ENCODE results near the gene PTPN18.

Gene PTPN18

GRCh38 chr2:130368786-130369185 is 12.9 kb downstream of the PTPN18 start:
- no peak for DNase-seq

- no peak for DNase-seq
These were observed 13.6 kb downstream of the PTPN18 start for GRCh38 chr2:130369311-130369964.

GRCh38 chr2:130369965-130370341 is 14.1 kb downstream of the PTPN18 start:
- no peak for DNase-seq

GRCh38 chr2:130370490-130370889 is 14.6 kb downstream of the PTPN18 start:
- peak in 4 of 6 experiments; percentile 17 to 48 (median 25) for DNase-seq

- no peak for DNase-seq
These were observed 15.8 kb downstream of the PTPN18 start for GRCh38 chr2:130371723-130372054.

GRCh38 chr2:130372055-130372832 is 16.4 kb downstream of the PTPN18 start:
- DNase-seq: peak; percentile 34 to 74 (median 55)

GRCh38 chr2:130372833-130373807 is 17.3 kb downstream of the PTPN18 start:
- peak in 1 of 6 experiments; percentile 26 for DNase-seq

- DNase-seq: no peak
These were observed 18.0 kb downstream of the PTPN18 start for GRCh38 chr2:130373808-130374365.

- no peak for DNase-seq
These were observed 18.9 kb downstream of the PTPN18 start for GRCh38 chr2:130374587-130375290.

- no peak for DNase-seq
These were observed 19.7 kb downstream of the PTPN18 start for GRCh38 chr2:130375291-130376266.

- no peak for DNase-seq
These were observed 20.8 kb downstream of the PTPN18 start for GRCh38 chr2:130376433-130377293.

GRCh38 chr2:130377491-130377890 is 21.6 kb downstream of the PTPN18 start:
- no peak for DNase-seq

GRCh38 chr2:130378206-130378897 is 22.5 kb downstream of the PTPN18 start:
- DNase-seq: no peak

GRCh38 chr2:130378898-130379214 is 23.0 kb downstream of the PTPN18 start:
- no peak for DNase-seq

GRCh38 chr2:130380096-130380934 is 24.5 kb downstream of the PTPN18 start:
- DNase-seq: no peak

- no peak for DNase-seq
These were observed 25.3 kb downstream of the PTPN18 start for GRCh38 chr2:130381145-130381544.

- no peak for DNase-seq
These were observed 25.8 kb downstream of the PTPN18 start for GRCh38 chr2:130381619-130382018.

- DNase-seq: no peak
These were observed 26.6 kb downstream of the PTPN18 start for GRCh38 chr2:130382313-130382917.

Data from stimulated activated naive CD4-positive, alpha-beta T cell (primary cell).